Gastroesophageal sphincter (tissue), 3 donors: ENCODE results near the gene NAAA.

Experiments
- EP300 ChIP-seq: sonication (generic); formaldehyde crosslinking; IDR thresholded peaks from one replicate; pipeline ENCODE4 v1.6.1; 2017; ENCODE audit warnings: antibody characterized with exemption, mild to moderate bottlenecking
- POLR2A ChIP-seq, 2 donors: fragments of 450-650 bp; IDR thresholded peaks; one replicate each; pipeline ENCODE4 v1.6.1; 2017; ENCODE audit warnings: antibody characterized with exemption in 2 of 2, mild to moderate bottlenecking in 2 of 2, moderate library complexity in 1 of 2
- TF ChIP-seq, protein P1 (sequence below), 4 experiments: fragments of 200-600 bp in 2 of 4; fragments of 450-650 bp in 2 of 4; sonication (generic) in 1 of 4; IDR thresholded peaks; one replicate each; pipeline ENCODE4 v1.5.1; 2017 to 2019; ENCODE audit warnings: antibody characterized with exemption in 4 of 4, mild to moderate bottlenecking in 2 of 4, moderate library complexity in 2 of 4

DNA sequence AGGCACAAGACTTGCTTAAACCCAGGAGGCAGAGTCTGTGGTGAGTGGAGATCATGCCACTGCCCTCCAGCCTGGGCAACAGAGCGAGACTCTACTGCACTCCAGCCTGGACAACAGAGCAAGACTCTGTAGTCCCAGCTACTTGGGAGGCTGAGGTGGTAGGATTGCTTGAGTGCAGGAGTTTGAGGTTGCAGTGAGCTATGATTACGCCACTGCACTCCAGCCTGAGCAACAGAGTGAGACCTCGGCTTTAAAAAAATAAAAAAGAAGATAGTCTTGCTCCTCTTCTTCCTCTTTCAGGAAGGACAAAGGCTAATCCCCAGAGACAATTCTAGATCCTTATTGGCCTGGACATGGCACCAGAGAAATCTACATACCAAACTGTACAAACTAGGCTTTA is 32.8 kb downstream of the NAAA start:
- TF ChIP-seq, protein P1, sequence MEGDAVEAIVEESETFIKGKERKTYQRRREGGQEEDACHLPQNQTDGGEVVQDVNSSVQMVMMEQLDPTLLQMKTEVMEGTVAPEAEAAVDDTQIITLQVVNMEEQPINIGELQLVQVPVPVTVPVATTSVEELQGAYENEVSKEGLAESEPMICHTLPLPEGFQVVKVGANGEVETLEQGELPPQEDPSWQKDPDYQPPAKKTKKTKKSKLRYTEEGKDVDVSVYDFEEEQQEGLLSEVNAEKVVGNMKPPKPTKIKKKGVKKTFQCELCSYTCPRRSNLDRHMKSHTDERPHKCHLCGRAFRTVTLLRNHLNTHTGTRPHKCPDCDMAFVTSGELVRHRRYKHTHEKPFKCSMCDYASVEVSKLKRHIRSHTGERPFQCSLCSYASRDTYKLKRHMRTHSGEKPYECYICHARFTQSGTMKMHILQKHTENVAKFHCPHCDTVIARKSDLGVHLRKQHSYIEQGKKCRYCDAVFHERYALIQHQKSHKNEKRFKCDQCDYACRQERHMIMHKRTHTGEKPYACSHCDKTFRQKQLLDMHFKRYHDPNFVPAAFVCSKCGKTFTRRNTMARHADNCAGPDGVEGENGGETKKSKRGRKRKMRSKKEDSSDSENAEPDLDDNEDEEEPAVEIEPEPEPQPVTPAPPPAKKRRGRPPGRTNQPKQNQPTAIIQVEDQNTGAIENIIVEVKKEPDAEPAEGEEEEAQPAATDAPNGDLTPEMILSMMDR (IDR thresholded peaks at IDR 0.05), result no peak
- no peak for TF ChIP-seq POLR2A (IDR thresholded peaks at IDR 0.05)
- TF ChIP-seq EP300, result no peak
